Measurements from ENCODE around the gene RNF148.

Gene RNF148

DNA sequence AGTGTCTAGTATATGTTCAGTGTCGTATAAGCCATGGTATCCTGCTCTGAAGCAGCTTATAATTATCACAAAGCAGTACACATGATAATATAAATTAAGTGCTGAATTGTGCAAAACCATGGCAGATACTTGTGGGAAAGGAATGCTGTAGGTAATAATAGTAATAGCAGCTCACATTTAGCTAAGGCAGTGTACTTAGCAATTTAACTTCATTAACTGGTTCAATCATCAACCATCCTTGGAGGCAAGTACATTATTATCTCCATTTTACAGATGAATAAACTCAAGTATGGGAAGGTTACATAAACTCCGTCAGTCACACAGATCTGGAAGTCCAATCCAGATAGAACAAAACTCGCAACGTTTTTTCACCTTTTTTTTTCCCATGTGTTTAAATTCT lies 21.6 kb upstream of the RNF148 start:
- Histone ChIP-seq H3K9me3 (ENCODE audit: insufficient read depth, low read length) (no peaks in the 10 kb centered on the region), H3K9ac (ENCODE audit: low read length) (no peak overlapping the region), H3K9me2 (replicated peaks; ENCODE audit: insufficient read depth, low read length) (no peaks in the 10 kb centered on the region), H3K27me3 (ENCODE audit: low read length) (no peaks in the 10 kb centered on the region), H3K4me3 (ENCODE audit: insufficient read depth, low read length, poor library complexity, severe bottlenecking) (no peak overlapping the region), H3K27ac (ENCODE audit: low read depth, low read length) (no peak overlapping the region), H3K36me3 (ENCODE audit: low read length) (no peaks in the 10 kb centered on the region), H4K20me1 (ENCODE audit: low read depth, low read length) (no peaks in the 10 kb centered on the region), H3F3A (ENCODE audit: insufficient read depth) (no peaks in the 10 kb centered on the region), H3K4me2 (ENCODE audit: low read depth, low read length, poor library complexity, severe bottlenecking) (no peak overlapping the region), H3K79me2 (ENCODE audit: insufficient read depth, low read length) (no peaks in the 10 kb centered on the region), H2AFZ (ENCODE audit: low read depth, low read length, severe bottlenecking) (no peak overlapping the region)
- TF ChIP-seq, protein P1, sequence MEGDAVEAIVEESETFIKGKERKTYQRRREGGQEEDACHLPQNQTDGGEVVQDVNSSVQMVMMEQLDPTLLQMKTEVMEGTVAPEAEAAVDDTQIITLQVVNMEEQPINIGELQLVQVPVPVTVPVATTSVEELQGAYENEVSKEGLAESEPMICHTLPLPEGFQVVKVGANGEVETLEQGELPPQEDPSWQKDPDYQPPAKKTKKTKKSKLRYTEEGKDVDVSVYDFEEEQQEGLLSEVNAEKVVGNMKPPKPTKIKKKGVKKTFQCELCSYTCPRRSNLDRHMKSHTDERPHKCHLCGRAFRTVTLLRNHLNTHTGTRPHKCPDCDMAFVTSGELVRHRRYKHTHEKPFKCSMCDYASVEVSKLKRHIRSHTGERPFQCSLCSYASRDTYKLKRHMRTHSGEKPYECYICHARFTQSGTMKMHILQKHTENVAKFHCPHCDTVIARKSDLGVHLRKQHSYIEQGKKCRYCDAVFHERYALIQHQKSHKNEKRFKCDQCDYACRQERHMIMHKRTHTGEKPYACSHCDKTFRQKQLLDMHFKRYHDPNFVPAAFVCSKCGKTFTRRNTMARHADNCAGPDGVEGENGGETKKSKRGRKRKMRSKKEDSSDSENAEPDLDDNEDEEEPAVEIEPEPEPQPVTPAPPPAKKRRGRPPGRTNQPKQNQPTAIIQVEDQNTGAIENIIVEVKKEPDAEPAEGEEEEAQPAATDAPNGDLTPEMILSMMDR (IDR thresholded peaks at IDR 0.05; ENCODE audit: insufficient read depth, low read length, poor library complexity, severe bottlenecking): no peak
- TF ChIP-seq EZH2phosphoT487 (conservative IDR thresholded peaks at IDR 0.05; ENCODE audit: low read length): no peak

DNA sequence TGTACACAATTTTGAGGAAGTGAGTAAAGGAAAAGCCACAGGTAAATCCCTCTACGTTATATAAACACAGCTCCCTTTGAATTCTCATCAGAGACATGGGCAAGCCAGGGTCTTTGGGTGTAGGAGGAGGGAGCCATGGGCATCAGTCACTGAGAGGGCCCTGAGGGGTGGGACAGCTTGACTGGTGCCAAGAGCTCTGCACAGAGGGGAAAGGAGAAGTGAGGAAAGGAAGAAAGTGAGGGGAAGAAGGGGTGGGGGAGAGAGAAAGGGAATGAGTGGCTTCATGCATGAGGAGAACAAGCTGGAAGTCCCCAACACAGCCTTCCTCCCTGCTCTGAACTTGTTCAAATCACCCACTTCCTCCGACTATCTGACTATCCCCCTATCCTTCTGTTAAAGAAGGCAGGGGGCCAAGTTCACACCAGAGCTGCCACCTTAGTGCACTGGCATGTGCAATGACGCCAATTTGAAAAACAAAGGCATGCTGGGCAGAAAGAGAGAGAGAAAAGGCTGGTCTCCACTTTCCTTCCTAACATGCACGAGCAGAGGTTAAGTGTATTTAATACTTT lies 16.4 kb upstream of the RNF148 start:
- H2AFZ ChIP-seq (ENCODE audit: low read depth, low read length, severe bottlenecking): no peak overlapping the region
- H3K4me3 ChIP-seq (ENCODE audit: insufficient read depth, low read length, poor library complexity, severe bottlenecking): no peak overlapping the region
- no peaks in the 10 kb centered on the region for H3F3A ChIP-seq (ENCODE audit: insufficient read depth)
- no peaks in the 10 kb centered on the region for H3K9me3 ChIP-seq (ENCODE audit: insufficient read depth, low read length)
- H3K27me3 ChIP-seq (ENCODE audit: low read length): no peaks in the 10 kb centered on the region
- no peaks in the 10 kb centered on the region for H3K9me2 ChIP-seq (replicated peaks; ENCODE audit: insufficient read depth, low read length)
- no peaks in the 10 kb centered on the region for H3K79me2 ChIP-seq (ENCODE audit: insufficient read depth, low read length)
- no peak overlapping the region for H3K27ac ChIP-seq (ENCODE audit: low read depth, low read length)
- H3K36me3 ChIP-seq (ENCODE audit: low read length): no peaks in the 10 kb centered on the region
- no peak overlapping the region for H3K9ac ChIP-seq (ENCODE audit: low read length)
- TF ChIP-seq, protein P1 (IDR thresholded peaks at IDR 0.05; ENCODE audit: insufficient read depth, low read length, poor library complexity, severe bottlenecking): no peak
- TF ChIP-seq EZH2phosphoT487 (conservative IDR thresholded peaks at IDR 0.05; ENCODE audit: low read length): no peak
- no peaks in the 10 kb centered on the region for H4K20me1 ChIP-seq (ENCODE audit: low read depth, low read length)
- no peak overlapping the region for H3K4me2 ChIP-seq (ENCODE audit: low read depth, low read length, poor library complexity, severe bottlenecking)

DNA sequence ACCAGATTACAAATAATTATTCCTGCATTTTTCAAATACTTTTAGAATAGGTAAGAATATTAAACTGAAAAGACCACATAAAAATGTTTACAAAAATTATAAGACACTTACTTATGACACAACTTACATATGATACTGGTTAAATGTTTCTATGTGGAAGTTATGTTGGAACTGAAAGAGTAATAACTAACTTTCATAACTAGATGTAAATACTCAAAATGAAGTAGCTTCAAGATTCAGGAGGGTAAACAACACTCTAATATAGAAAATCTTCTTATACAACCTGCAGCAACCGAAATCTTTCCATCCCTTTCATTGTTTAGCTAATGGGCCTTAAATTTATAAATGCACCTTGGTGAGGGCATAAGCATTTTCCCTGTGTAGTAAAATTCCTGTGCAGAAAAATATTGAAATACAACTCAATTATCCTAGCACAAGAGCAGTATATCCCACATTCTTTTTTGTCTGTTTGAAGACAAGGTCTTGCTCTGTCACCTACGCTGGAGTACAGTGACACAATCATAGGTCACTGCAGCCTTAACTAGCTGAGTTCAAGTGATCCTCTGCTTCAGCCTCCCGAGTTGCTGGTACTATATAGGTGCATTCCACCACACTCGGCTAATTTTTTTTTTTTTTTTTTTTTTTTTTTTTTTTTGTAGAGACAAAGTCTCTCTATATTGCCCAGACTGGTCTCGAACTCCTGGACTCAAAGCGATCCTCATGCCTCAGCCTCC lies 14.8 kb upstream of the RNF148 start:
- H3K27me3 ChIP-seq (ENCODE audit: low read length): no peaks in the 10 kb centered on the region
- no peak overlapping the region for H3K4me2 ChIP-seq (ENCODE audit: low read depth, low read length, poor library complexity, severe bottlenecking)
- H3F3A ChIP-seq (ENCODE audit: insufficient read depth): no peaks in the 10 kb centered on the region
- H3K79me2 ChIP-seq (ENCODE audit: insufficient read depth, low read length): no peaks in the 10 kb centered on the region
- H3K4me3 ChIP-seq (ENCODE audit: insufficient read depth, low read length, poor library complexity, severe bottlenecking): no peak overlapping the region
- no peak overlapping the region for H2AFZ ChIP-seq (ENCODE audit: low read depth, low read length, severe bottlenecking)
- no peak overlapping the region for H3K27ac ChIP-seq (ENCODE audit: low read depth, low read length)
- no peaks in the 10 kb centered on the region for H3K9me3 ChIP-seq (ENCODE audit: insufficient read depth, low read length)
- H3K36me3 ChIP-seq (ENCODE audit: low read length): no peaks in the 10 kb centered on the region
- H3K9ac ChIP-seq (ENCODE audit: low read length): no peak overlapping the region
- no peaks in the 10 kb centered on the region for H4K20me1 ChIP-seq (ENCODE audit: low read depth, low read length)
- TF ChIP-seq, protein P1 (IDR thresholded peaks at IDR 0.05; ENCODE audit: insufficient read depth, low read length, poor library complexity, severe bottlenecking): no peak
- no peak for TF ChIP-seq EZH2phosphoT487 (conservative IDR thresholded peaks at IDR 0.05; ENCODE audit: low read length)
- no peaks in the 10 kb centered on the region for H3K9me2 ChIP-seq (replicated peaks; ENCODE audit: insufficient read depth, low read length)

Measured in SU-DHL-6 (cell line).